OCI-M2 (cell line): Measurements from ENCODE around the gene STRBP.
"Not testable (repeated sequence)": the region's sequence is repeated elsewhere in the genome, so short reads cannot be mapped to it uniquely, and the experiment has no call there.

Source experiments
- DNase-seq: peaks from one replicate; lab custom pipeline; 2025; ENCODE audit not compliant: unreplicated experiment; lab: John Stamatoyannopoulos, UW

Gene STRBP

GRCh38 chr9:123283455-123283854 lies 15.1 kb upstream of the STRBP start:
- DNase-seq, result no peak

- DNase-seq, result no peak
Observed at GRCh38 chr9:123283048-123283408, 14.6 kb upstream of the STRBP start.

DNA sequence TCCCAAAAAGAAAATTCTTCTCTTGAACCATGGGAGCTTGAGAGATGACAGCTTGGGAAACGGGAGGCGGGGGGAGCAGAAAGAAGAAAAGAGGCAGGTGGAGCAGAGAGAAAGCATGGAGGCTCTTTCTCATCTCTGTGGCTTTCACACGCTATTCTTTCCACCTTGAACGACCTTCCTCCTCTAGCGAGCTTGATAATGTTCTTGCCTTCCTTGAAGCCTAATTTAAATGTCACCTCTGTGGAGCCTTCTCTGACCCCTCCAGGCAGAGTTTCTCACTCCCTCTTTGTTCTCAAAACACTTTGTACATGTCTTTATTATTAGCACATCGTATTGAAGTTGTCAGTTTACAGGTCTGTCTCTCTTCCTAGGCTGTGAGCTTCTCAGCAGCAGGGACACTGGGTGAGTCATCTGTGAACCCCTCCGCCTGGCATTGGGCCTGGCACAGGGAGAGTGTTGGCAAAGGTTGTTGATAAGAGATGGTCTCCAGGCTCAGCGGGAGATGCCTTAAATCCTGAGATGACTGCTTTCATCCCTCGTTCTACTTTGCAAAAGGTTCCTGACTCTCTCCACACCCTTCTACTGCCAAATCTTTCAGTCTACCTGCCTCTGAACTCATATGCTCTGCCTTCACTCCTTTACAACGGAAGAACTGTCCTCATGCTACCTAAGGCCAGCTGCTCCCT lies 14.1 kb upstream of the STRBP start:
- no peak for DNase-seq

DNA sequence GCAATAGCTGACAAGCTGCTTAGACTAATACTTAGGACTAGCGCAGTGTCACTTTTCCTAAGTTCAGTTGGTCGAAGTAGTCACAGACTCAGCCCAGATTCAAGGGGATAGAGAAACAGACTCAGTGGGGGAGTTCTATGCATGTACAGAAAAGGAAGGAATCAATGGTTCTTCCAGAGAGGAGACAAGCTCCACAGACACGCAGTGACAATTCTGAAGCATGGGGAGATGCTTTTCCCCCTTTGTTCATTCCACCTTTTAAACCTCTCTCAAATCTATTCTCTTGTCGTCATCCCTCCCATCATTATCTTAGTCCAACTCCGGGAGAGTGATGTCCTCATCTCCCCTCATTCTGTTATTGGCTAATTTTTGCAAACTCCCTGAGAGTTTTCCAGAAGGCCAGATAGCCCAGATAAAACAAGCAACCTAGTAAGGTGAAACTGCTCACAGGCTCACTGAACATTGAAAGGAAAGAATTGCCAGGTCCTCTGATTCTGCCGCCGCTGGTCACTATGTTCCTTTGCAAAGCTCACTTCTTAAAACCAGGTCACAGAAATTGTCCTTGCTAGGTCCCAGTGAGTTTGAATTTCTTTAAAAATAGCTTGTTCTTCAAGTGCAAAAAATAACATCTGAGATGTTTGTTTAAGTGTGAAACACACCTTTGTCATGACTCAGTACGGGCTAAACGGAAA lies 13.4 kb upstream of the STRBP start:
- DNase-seq, result no peak

GRCh38 chr9:123278879-123279493 lies 10.6 kb upstream of the STRBP start:
- DNase-seq, result not testable (repeated sequence)

DNA sequence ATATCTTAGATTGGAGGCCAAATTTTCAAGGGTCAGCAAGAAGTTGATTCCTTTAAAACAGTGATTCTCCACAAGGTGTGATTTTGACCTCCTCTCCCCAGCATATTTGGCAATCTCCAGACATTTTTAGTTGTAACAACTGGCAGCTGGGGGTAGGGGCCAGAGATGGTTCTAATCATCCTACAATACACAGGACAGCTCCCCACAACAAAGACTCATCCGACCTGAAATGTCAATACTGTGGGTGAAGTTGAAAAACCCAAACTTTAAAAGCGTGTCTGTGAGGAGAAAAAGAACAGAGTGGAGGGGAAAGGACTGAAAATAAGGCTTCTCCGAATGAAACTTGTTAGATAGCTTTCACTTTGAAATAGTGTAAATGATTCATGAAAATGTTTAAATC lies 10.0 kb upstream of the STRBP start:
- no peak for DNase-seq

DNA sequence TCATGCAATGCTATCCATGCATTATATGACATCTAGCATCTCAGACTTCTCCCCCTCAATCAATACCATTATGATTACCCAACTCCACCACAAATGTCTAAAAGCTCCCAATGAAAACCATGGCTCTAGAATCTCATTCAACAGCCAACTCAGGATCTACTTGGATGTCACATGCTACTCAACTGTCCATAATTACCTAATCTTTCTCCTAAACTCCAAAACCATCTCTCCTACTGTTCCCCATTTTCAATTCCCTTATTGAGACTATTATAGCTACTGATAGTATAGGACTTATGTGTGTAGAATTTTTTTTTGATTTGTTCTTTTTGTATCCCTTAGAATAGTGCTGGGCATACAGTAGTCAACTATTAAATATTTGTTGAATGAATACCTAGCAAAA lies 8.2 kb upstream of the STRBP start:
- DNase-seq, result no peak

DNA sequence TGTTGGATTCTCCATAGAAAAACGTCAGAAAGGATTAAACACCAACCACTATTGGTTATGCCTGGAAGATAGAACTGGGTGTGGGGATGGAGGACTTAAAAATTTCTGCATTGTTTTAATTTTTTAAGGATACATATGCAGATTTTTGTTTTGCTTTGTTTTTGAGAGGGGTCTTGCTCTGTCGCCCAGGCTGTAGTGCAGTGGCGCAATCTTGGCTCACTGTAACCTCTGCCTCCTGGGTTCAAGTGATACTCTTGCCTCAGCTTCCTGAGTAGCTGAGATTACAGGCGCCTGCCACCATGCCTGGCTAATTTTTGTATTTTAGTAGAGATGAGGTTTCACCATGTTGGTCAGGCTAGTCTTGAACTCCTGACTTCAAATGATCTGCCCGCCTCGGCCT lies 2.7 kb upstream of the STRBP start:
- not testable (repeated sequence) for DNase-seq

GRCh38 chr9:123269281-123269680 lies 895 bp upstream of the STRBP start:
- no peak for DNase-seq

DNA sequence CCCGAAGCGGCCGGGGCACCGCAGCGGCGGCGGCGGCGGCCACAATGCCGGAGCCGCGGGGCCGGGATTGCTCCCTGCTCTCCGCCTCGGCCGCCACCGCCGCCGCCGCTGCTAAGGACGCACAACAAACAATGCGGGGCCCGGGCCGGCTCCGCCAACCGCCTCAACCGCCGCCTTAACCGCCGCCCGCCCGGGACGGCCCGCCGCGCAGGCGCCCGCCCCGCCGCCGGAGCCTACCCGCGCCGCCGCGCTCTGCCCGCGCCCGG lies 254 bp downstream of the STRBP start:
- DNase-seq, result no peak

DNA sequence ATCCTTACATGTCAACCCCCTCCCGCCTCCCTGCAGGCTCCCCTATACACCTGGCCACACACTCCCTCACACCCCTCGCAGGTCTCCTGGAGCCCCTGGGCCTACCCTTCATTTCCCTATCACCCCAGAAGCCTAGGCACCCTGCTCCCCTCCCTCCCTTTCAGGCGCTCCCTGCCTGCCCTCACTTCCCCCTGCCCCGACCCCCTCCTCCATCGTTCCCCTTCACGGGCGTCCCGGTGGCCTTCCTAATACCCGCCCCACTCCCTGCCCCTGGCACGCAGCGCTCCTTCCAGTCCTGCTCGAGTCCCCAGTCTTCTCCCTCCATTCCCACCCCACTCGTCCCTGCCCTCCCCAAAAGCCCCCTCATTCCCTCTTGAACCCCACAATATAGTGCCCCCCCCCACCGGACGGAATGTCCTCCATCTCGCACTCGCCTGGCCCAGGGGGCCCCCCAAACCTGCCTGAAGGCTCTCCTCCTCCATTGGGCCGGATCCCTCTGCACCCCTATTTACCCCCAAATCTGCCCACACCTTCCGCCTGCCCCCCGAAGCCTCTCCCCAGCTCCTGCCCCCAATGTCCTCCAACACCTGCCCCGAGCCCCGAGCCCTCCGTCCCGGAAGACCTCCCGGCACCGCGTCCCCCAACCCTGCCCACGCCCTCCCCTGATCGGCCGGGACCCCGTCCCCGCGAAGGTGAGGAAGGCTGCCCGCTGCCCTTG lies 746 bp downstream of the STRBP start:
- DNase-seq, result no peak

GRCh38 chr9:123266655-123267399 lies 1.6 kb downstream of the STRBP start:
- DNase-seq, result no peak

GRCh38 chr9:123265833-123266232 lies 2.6 kb downstream of the STRBP start:
- no peak for DNase-seq

DNA sequence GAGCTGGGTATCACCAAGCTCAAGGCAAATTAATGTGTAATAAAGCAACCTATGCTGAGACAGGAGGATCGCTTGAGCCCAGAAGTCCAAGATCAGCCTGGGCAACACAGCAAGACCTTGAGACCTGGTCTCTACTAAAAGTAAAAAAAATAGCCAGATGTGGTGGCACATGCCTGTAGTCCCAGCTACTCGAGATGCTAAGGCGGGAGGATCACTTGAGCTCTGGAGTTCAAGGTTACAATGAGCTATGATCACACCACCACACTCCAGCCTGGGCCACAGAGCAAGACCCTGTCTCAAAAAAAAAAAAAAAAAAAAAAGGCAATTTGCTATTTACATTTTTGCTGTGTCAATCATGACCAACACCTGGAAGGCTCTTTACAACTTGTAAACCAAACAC lies 5.2 kb downstream of the STRBP start:
- DNase-seq, result no peak

GRCh38 chr9:123262338-123262737 lies 6.0 kb downstream of the STRBP start:
- DNase-seq, result no peak

DNA sequence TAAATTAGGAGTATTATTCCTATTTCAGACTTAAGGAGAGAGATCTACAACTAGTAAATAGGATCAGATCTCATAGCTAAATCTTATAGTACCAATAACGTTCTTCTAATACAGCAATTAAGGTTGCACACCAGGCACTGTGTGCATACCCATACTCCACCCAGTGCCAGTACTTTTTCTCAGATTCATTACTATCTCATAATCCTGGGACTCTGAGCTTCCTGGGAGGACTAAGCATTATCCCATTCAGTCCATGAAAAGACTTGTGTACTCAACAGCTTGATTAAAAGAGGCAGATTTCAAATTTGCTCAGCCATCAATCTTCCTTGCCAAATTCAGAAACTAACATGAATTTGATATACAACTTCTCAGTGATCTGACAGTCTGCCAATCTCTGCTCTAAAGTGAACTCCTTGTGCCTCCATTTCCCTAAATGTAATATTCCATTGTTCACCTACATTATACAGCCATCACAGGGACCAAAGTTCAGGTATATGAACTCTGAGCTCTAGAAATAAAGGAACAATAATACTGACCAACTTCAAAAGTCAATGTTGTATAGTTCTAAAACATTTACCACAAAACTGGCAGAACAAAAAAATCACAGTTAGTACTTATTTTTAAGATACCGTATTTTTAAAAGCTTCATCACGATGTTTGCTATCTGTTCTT lies 7.2 kb downstream of the STRBP start:
- no peak for DNase-seq

- DNase-seq, result no peak
Observed at GRCh38 chr9:123260340-123260739, 8.0 kb downstream of the STRBP start.

DNA sequence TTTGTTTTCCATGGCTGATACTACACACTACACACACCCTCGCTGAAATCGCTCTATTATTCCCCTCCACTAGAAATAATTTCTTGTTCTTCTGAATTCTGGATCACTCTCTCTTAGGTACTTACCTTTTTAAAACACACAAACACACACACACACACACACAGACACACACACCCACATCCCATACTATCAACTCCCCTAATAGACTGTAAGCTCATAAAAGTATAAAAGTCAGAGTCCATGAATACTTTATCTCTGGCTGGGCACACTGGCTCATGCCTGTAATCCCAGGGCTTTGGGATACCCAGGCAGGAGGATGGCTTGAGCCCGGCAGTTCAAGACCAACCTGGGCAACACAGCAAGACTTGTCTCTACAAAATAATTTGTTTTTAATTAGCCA lies 11.1 kb downstream of the STRBP start:
- no peak for DNase-seq

DNA sequence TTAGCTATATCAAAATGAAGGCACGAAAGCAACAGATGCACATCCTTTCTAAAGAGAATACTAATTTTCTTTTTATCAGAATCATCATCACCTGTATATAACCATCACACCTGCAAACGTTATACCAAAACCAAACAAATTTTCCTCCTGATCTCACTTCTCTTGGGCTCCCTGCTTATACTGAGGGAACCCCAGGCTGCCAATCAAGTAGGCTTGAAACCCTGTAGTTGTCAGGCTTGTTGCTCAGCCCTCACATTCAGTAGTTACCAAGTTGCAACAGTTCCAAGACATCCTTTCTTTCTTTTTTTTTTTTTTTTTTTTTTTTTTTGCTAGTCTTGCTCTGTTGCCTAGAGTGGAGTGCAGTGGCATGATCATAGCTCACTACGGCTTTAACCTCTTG lies 12.7 kb downstream of the STRBP start:
- no peak for DNase-seq

GRCh38 chr9:123253204-123253603 lies 15.2 kb downstream of the STRBP start:
- DNase-seq, result no peak

GRCh38 chr9:123251741-123252140 lies 16.6 kb downstream of the STRBP start:
- DNase-seq, result no peak
